ENCODE data around the gene IL17RD. TPM values are rescaled to one million over a fixed set of nuclear protein-coding genes. Genes with fewer than 3 reads are reported as not detected.

Gene IL17RD
- total and polyA plus RNA-seq, 2 of the 13 experiments (the other 11 are each of a cell fraction or from before 2014, with no cell fraction given): 0.28 to 0.31 TPM

GRCh38 chr3:57078635-57079473 is 86.3 kb downstream of the IL17RD start (continued):
- TF ChIP-seq, protein P1, sequence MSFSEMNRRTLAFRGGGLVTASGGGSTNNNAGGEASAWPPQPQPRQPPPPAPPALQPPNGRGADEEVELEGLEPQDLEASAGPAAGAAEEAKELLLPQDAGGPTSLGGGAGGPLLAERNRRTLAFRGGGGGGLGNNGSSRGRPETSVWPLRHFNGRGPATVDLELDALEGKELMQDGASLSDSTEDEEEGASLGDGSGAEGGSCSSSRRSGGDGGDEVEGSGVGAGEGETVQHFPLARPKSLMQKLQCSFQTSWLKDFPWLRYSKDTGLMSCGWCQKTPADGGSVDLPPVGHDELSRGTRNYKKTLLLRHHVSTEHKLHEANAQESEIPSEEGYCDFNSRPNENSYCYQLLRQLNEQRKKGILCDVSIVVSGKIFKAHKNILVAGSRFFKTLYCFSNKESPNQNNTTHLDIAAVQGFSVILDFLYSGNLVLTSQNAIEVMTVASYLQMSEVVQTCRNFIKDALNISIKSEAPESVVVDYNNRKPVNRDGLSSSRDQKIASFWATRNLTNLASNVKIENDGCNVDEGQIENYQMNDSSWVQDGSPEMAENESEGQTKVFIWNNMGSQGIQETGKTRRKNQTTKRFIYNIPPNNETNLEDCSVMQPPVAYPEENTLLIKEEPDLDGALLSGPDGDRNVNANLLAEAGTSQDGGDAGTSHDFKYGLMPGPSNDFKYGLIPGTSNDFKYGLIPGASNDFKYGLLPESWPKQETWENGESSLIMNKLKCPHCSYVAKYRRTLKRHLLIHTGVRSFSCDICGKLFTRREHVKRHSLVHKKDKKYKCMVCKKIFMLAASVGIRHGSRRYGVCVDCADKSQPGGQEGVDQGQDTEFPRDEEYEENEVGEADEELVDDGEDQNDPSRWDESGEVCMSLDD (CRISPR knock-in tag; IDR thresholded peaks at IDR 0.05; ENCODE audit: borderline replicate concordance): no peak
- TF ChIP-seq, protein P2, sequence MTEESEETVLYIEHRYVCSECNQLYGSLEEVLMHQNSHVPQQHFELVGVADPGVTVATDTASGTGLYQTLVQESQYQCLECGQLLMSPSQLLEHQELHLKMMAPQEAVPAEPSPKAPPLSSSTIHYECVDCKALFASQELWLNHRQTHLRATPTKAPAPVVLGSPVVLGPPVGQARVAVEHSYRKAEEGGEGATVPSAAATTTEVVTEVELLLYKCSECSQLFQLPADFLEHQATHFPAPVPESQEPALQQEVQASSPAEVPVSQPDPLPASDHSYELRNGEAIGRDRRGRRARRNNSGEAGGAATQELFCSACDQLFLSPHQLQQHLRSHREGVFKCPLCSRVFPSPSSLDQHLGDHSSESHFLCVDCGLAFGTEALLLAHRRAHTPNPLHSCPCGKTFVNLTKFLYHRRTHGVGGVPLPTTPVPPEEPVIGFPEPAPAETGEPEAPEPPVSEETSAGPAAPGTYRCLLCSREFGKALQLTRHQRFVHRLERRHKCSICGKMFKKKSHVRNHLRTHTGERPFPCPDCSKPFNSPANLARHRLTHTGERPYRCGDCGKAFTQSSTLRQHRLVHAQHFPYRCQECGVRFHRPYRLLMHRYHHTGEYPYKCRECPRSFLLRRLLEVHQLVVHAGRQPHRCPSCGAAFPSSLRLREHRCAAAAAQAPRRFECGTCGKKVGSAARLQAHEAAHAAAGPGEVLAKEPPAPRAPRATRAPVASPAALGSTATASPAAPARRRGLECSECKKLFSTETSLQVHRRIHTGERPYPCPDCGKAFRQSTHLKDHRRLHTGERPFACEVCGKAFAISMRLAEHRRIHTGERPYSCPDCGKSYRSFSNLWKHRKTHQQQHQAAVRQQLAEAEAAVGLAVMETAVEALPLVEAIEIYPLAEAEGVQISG (CRISPR knock-in tag; IDR thresholded peaks at IDR 0.05): peak; percentile 37; the same call in 1 of the 2 replicates
- peak; percentile 13; the same call in 1 of the 2 replicates for TF ChIP-seq ZNF543 (CRISPR knock-in tag; IDR thresholded peaks at IDR 0.05)
- 0 out of 2 replicates have a peak, but pooled peaks have one; percentile 16 for TF ChIP-seq SP5 (CRISPR knock-in tag; IDR thresholded peaks at IDR 0.05; ENCODE audit: borderline replicate concordance, low read depth)
- TF ChIP-seq HNF4A (CRISPR knock-in tag; IDR thresholded peaks at IDR 0.05): peak; percentile 8; the same call in 1 of the 2 replicates
- peak; percentile 77 for TF ChIP-seq ELF1 (CRISPR knock-in tag; IDR thresholded peaks at IDR 0.05)
- no peak for TF ChIP-seq CEBPZ (IDR thresholded peaks at IDR 0.05; ENCODE audit: low read length)
- no peak for TF ChIP-seq SIX1 (CRISPR knock-in tag; IDR thresholded peaks at IDR 0.05; ENCODE audit: borderline replicate concordance)
- TF ChIP-seq GATAD2A (CRISPR knock-in tag; IDR thresholded peaks at IDR 0.05): peak; percentile 16; the same call in 1 of the 2 replicates
- TF ChIP-seq HNRNPLL (IDR thresholded peaks at IDR 0.05; ENCODE audit: low read depth, low read length, poor library complexity, severe bottlenecking): peak; percentile 66
- TF ChIP-seq, protein P3, sequence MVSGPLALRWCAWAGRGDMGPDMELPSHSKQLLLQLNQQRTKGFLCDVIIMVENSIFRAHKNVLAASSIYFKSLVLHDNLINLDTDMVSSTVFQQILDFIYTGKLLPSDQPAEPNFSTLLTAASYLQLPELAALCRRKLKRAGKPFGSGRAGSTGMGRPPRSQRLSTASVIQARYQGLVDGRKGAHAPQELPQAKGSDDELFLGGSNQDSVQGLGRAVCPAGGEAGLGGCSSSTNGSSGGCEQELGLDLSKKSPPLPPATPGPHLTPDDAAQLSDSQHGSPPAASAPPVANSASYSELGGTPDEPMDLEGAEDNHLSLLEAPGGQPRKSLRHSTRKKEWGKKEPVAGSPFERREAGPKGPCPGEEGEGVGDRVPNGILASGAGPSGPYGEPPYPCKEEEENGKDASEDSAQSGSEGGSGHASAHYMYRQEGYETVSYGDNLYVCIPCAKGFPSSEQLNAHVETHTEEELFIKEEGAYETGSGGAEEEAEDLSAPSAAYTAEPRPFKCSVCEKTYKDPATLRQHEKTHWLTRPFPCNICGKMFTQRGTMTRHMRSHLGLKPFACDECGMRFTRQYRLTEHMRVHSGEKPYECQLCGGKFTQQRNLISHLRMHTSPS (CRISPR knock-in tag; IDR thresholded peaks at IDR 0.05; ENCODE audit: low read depth): peak; percentile 92
- TF ChIP-seq, protein P4, sequence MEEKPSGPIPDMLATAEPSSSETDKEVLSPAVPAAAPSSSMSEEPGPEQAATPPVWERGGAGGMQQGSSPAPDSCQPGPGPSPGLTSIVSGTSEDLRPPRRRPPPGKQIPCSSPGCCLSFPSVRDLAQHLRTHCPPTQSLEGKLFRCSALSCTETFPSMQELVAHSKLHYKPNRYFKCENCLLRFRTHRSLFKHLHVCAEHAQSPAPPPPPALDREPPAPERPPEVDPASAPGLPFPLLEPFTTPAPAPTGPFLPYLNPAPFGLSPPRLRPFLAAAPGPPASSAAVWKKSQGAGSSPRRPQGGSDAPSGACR (CRISPR knock-in tag; IDR thresholded peaks at IDR 0.05): 0 out of 2 replicates have a peak, but pooled peaks have one; percentile 35
- TF ChIP-seq CAMTA2 (CRISPR knock-in tag; IDR thresholded peaks at IDR 0.05; ENCODE audit: borderline replicate concordance): peak; percentile 90; the same call in 1 of the 2 replicates
- no peak for TF ChIP-seq PHF5A (CRISPR knock-in tag; IDR thresholded peaks at IDR 0.05; ENCODE audit: low read depth, unreplicated experiment)
- TF ChIP-seq ZBTB7B (CRISPR knock-in tag; IDR thresholded peaks at IDR 0.05): peak; percentile 91
- peak; percentile 85; the same call in 1 of the 2 replicates for TF ChIP-seq ZNF333 (CRISPR knock-in tag; IDR thresholded peaks at IDR 0.05; ENCODE audit: borderline replicate concordance)
- TF ChIP-seq TBP (CRISPR knock-in tag; IDR thresholded peaks at IDR 0.05): no peak

All from HepG2 (cell line).